Stimulated activated naive CD8-positive, alpha-beta T cell treated with anti-CD3 and anti-CD28 coated beads, Interleukin-15, Interleukin-2, amounts not matched to agents 100 ng/mL and 50 ng/mL, for 24 hours (primary cell): ENCODE measurements around the gene FHIP2A.
A peak's percentile ranks its signal among the peaks of the same experiment; 100 is the strongest.
"Not testable (repeated sequence)": the region's sequence is repeated elsewhere in the genome, so short reads cannot be mapped to it uniquely, and the experiment has no call there.

Experiments
- H3K27ac Mint-ChIP-seq: one replicate; pipeline ENCODE4 v1.8.0; 2021; ENCODE audit warnings: mild to moderate bottlenecking, mixed read lengths
- H3K27me3 Mint-ChIP-seq: one replicate; pipeline ENCODE4 v1.8.0; 2021; ENCODE audit warnings: mixed read lengths
- H3K36me3 Mint-ChIP-seq: one replicate; pipeline ENCODE4 v1.8.0; 2021; ENCODE audit warnings: low read depth, mixed read lengths
- H3K4me1 Mint-ChIP-seq: one replicate; pipeline ENCODE4 v1.8.0; 2021; ENCODE audit warnings: low read depth, mixed read lengths
- H3K4me3 Mint-ChIP-seq: one replicate; pipeline ENCODE4 v1.8.0; 2021; ENCODE audit warnings: mild to moderate bottlenecking, mixed read lengths
- H3K9me3 Mint-ChIP-seq: one replicate; pipeline ENCODE4 v1.8.0; 2021; ENCODE audit warnings: mixed read lengths

Gene FHIP2A

DNA sequence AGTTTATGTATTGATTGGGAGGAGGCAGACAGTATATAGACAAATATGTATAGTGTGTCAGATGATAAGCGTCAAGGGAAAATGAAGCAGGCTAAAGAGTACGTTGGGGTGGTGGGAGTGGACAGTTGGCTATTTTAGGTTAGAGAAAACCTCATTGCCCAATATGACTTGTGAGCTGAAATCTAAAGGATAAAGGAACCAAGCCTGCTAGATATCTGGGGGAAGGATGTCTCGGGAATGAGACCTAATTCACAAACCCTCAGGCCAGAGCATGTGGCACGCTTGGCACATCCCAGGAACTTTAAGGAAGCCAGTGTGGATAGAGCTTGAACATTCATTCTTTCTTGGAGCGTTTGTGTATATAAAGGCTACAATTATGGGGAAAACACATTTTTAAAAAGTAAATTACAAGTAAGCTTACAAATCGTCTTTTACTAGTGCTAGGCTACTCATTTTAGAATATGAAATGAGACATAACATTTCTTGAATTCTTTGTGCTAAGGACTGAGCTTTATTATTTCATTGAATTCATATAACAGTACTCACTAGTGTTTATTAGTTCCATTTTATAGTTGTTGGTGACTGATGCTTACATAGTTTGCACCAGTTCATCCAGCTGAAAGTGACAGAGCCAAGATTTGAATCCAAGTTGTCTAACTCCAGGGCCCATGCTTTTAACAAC lies 9.7 kb downstream of the FHIP2A start:
- no peak overlapping the region for H3K4me3 Mint-ChIP-seq

DNA sequence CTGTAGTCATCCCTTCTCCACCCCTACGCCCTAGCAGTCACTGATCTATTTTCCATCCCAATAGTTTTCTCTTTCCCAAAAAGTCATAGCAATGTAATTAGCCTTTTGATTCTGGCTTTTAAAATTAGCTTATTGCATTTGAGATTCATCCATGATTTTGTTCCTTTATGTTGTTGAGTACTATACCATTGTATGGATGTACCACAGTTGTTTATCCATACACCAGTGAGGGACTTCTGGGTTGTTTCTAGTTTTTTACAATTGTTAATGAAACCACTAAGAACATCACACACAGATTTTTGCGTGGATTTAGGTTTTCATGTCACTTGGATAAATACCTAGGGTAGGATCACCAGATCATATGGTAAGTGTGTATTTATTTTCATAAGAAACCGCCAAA lies 16.1 kb downstream of the FHIP2A start:
- Mint-ChIP-seq H3K36me3 (peaks cover 45% of the 10 kb centered on the region), H3K27ac (no peak overlapping the region), H3K9me3 (no peaks in the 10 kb centered on the region), H3K4me3 (no peak overlapping the region), H3K4me1 (no peaks in the 10 kb centered on the region), H3K27me3 (no peaks in the 10 kb centered on the region)

More for the DNA sequence above, 9.7 kb downstream of the FHIP2A start:
- peaks cover 28% of the 10 kb centered on the region for H3K4me1 Mint-ChIP-seq
- no peaks in the 10 kb centered on the region for H3K9me3 Mint-ChIP-seq
- H3K27ac Mint-ChIP-seq: no peak overlapping the region
- no peaks in the 10 kb centered on the region for H3K27me3 Mint-ChIP-seq
- peaks cover 28% of the 10 kb centered on the region for H3K36me3 Mint-ChIP-seq

DNA sequence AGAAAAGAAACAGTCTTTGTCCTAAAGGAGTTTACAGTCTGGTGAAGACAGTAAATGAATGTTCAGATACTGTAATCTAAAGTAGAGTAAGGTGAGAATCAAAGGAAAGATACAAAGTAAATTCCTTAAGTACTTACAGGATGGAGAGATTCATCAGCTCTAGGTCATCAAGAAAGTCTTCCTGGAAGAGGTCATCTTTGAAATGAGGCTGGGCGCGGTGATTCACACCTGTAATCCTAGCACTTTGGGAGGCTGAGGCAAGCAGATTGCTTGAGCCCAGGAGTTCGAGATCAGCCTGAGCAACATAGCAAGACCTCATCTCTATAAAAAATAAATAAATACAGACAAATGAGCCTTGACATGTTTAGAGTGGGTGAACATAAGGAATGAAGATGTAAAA lies 18.3 kb downstream of the FHIP2A start:
- H3K4me3 Mint-ChIP-seq: no peak overlapping the region
- H3K36me3 Mint-ChIP-seq: peaks cover 47% of the 10 kb centered on the region
- H3K4me1 Mint-ChIP-seq: no peaks in the 10 kb centered on the region
- no peaks in the 10 kb centered on the region for H3K9me3 Mint-ChIP-seq
- no peaks in the 10 kb centered on the region for H3K27me3 Mint-ChIP-seq
- H3K27ac Mint-ChIP-seq: no peak overlapping the region

DNA sequence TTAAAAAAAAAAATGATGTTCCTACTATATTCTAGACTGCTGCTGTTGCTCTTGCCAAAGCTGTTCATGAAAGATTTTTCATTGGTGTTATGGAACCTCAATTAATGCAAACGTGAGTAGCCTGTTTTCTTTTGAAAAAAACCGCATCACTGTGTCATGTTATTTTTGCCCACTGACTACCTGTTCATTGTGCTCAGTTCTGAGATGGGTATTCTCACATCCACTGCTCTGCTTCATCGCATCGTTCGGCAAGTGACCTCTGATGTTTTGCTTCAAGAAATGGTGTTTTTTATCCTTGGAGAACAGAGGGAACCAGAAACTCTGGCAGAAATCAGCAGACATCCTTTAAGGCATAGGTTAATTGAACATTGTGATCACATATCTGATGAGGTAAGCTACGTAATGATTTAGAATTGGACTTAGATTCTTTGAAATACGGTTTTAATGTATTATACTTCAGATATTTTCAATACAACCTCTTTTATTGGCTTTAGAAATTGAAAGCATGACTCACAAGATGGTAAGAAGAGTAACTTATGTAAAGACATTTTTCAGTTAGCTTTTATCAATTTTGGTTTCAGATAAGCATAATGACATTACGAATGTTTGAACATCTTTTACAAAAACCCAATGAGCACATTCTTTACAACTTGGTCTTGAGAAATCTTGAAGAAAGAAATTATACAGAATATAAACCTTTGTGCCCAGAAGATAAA lies 24.6 kb downstream of the FHIP2A start:
- H3K27me3 Mint-ChIP-seq: no peaks in the 10 kb centered on the region
- no peaks in the 10 kb centered on the region for H3K9me3 Mint-ChIP-seq
- H3K4me1 Mint-ChIP-seq: peaks cover 15% of the 10 kb centered on the region
- no peak overlapping the region for H3K27ac Mint-ChIP-seq
- H3K36me3 Mint-ChIP-seq: peaks cover 62% of the 10 kb centered on the region
- no peak overlapping the region for H3K4me3 Mint-ChIP-seq

DNA sequence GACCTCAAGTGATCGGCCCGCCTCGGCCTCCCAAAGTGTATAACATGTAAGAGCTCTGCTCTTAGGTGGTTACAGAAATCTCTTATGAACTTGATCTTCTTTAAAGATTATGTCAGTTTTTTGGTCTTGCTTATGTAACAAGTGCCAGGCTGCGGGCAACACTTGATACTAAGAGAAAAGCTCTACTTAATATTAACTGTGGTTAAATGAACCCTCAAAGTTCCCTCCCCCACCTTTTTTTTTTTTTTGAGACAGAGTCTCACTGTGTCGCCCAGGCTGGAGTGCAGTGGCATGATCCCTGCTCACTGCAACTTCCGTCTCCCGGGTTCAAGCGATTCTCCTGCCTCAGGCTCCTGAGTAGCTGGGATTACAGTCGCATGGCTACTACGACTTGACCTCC lies 25.9 kb downstream of the FHIP2A start:
- H3K36me3 Mint-ChIP-seq: peaks cover 72% of the 10 kb centered on the region
- H3K4me1 Mint-ChIP-seq: peaks cover 15% of the 10 kb centered on the region
- not testable (repeated sequence) for H3K27ac Mint-ChIP-seq, H3K27me3 Mint-ChIP-seq, H3K4me3 Mint-ChIP-seq, H3K9me3 Mint-ChIP-seq

DNA sequence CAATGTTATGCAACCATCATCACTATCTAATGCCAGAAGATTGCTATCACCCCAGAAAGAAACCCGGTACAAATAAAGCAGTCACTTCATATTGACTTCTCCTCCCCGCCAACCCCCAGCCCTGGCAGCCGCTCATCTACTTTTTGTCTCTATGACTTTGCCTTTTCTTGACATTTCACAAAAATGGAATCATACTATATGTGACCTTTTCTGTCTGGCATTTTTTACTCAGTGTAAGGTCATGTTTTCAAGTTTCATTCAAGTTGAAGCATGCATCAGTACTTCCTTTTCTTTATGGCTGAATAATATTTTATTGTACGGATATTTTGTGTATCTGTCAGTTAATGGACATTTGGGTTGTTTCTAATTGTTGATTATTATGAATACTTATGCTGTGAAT lies 28.1 kb downstream of the FHIP2A start:
- H3K27ac Mint-ChIP-seq: no peak overlapping the region
- H3K9me3 Mint-ChIP-seq: no peaks in the 10 kb centered on the region
- H3K27me3 Mint-ChIP-seq: no peaks in the 10 kb centered on the region
- H3K36me3 Mint-ChIP-seq: peaks cover 70% of the 10 kb centered on the region
- H3K4me3 Mint-ChIP-seq: no peak overlapping the region
- peaks cover 15% of the 10 kb centered on the region for H3K4me1 Mint-ChIP-seq

DNA sequence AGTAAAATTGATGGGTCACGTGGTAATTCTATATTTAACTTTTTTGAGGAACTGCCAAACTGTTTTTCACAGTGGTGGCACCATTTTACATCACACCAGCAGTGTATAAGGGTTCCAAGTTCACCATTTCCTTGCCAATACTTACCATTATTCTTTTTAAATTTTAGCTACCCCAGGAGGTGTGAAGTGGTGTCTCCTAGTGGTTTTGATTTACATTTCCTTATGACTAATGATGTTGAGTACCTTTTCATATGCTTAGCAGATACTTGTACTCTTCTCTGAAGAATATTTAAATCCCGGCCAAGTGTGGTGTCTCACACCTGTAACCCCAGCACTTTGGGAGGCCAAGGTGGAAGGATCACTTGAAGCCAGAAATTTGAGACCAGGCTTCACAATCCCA lies 28.5 kb downstream of the FHIP2A start:
- Mint-ChIP-seq H3K9me3 (no peaks in the 10 kb centered on the region), H3K27me3 (no peaks in the 10 kb centered on the region), H3K36me3 (peaks cover 72% of the 10 kb centered on the region)

DNA sequence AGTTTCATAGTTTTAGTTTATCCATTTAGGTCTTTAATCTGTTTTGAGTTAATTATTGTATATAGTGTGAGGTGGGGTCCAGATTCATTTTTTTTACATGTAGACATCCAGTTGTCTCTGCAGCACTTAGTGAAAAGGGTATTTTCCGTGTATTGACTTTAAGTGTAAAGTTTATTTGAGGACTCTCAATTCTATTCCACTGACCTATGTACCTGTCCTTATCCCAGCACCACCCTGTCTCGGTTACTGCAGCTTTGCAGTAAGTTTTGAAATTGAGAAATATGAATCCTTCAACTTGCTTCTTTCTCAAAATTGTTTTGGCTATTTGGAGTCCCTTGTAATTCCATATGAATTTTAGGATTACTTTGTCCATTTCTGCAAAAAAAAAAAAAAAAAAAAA lies 29.8 kb downstream of the FHIP2A start:
- peaks cover 12% of the 10 kb centered on the region for H3K4me1 Mint-ChIP-seq
- H3K9me3 Mint-ChIP-seq: no peaks in the 10 kb centered on the region
- no peak overlapping the region for H3K4me3 Mint-ChIP-seq
- peaks cover 72% of the 10 kb centered on the region for H3K36me3 Mint-ChIP-seq
- H3K27ac Mint-ChIP-seq: no peak overlapping the region
- no peaks in the 10 kb centered on the region for H3K27me3 Mint-ChIP-seq

More for the DNA sequence above, 28.5 kb downstream of the FHIP2A start:
- no peak overlapping the region for H3K27ac Mint-ChIP-seq
- no peak overlapping the region for H3K4me3 Mint-ChIP-seq
- peaks cover 16% of the 10 kb centered on the region for H3K4me1 Mint-ChIP-seq

DNA sequence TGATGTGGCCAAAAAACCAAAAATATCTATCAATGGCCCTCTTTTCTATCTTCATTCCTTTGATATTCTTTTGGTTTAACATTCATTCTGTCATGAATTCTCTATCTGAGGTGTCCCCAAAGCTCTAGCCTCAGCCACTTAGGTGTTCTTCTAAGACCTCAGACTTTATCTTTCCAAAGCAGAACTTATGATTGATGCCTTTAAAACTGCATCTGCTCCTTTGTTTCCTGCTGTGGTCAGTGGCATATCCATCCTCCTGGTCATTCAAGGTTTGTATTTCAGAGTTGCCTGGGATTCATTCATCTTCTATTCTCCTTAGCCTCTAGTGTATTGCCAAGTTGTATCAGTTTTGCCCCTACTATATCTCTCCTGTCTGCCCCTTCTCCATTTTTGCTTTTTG lies 30.6 kb downstream of the FHIP2A start:
- no peaks in the 10 kb centered on the region for H3K27me3 Mint-ChIP-seq
- H3K9me3 Mint-ChIP-seq: no peaks in the 10 kb centered on the region
- H3K4me1 Mint-ChIP-seq: peaks cover 19% of the 10 kb centered on the region
- no peak overlapping the region for H3K4me3 Mint-ChIP-seq
- peaks cover 72% of the 10 kb centered on the region for H3K36me3 Mint-ChIP-seq
- no peak overlapping the region for H3K27ac Mint-ChIP-seq

DNA sequence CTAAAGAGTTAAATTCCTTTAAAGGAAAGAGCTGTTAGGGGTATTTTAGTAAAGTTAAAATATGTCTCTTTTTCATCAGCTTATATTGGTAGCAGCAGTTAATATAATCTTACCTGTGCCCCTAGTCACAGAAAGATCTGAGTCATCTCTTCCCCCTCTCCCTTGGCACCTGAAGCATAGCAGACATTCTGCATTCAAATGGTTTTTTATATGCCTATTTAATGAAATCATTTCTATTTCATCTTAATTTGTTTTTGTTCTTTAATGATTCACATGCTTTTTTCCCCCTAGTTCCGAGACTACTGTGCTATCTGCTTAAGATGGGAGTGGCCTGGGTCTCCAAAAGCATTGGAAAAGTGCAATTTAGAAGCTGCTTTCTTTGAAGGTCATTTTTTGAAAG lies 33.3 kb downstream of the FHIP2A start:
- peaks cover 75% of the 10 kb centered on the region for H3K36me3 Mint-ChIP-seq
- no peaks in the 10 kb centered on the region for H3K9me3 Mint-ChIP-seq
- no peak overlapping the region for H3K4me3 Mint-ChIP-seq
- no peak overlapping the region for H3K27ac Mint-ChIP-seq
- peaks cover 18% of the 10 kb centered on the region for H3K4me1 Mint-ChIP-seq
- H3K27me3 Mint-ChIP-seq: no peaks in the 10 kb centered on the region

DNA sequence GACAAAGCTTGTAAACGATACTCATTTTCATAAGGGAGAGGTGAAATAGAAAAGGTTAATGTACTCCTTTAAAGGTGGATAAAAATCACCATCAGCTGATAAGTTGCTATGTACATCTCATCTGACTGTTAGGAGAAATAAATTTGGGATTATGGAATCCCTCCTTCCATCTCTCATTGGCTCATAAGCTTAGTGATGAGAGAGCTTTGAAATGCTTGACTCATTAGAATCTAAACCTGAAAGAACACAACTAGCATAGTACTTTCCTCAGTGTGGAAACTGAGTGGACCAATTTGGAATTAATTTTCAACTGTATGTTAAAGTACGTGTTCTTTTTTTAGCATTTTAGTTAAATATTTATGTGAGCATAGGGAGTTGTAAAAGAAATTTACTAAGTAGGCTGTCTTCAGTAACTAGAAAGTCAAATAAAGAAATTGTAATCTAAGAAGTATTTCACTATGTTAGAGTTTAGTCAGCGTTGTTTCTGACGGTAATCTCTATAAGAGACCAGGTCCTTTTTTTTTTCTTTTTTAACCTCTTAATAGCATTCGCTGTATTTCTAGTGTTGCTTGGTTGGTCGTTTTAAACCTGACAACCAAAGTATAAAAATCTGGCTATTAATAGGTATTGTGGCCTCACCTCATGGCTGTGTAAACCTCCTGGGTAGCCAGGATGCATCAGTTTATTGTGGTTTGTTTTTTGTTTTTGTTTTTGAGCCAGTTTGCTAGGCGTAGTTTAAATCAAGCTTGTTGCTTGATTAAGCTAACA lies 34.4 kb downstream of the FHIP2A start:
- no peak overlapping the region for H3K4me3 Mint-ChIP-seq
- H3K27me3 Mint-ChIP-seq: no peaks in the 10 kb centered on the region
- H3K9me3 Mint-ChIP-seq: no peaks in the 10 kb centered on the region
- peaks cover 16% of the 10 kb centered on the region for H3K4me1 Mint-ChIP-seq
- peaks cover 69% of the 10 kb centered on the region for H3K36me3 Mint-ChIP-seq
- peak overlapping the region; percentile 8 for H3K27ac Mint-ChIP-seq

DNA sequence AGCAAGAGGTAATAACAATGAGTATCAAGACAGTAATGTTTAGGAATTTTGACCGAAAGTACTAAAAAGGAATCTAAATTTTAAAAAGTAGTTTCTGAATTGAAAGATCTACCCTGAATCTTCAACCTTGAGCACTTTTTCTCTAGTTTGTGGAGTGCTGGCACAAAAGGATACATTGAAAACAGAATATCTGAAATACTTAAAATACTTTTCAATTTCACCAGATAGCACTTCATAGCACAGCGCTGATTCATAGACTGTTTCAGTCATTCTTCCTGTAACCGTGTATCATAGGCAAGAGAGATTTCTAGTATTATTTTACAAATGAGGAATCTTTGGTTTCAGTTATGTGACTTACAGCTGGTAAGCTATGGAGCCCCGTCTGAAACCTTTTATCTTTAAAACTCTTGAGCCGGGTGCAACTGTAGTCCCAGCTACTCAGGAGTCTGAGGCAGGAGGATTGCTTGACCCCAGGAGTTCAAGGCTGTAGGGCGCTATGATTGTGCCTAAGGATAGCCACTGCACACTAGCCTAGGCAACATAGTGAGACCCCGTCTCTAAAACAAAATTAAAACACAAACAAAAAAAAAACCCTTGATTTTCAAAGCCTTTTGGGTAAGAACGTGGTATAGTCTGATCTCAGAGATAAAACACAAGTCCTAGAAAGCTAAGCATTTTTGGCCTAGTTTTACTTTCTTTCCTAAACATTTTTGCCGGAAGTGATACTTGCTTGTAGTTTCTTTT lies 35.1 kb downstream of the FHIP2A start:
- peak overlapping the region; percentile 57 for H3K27ac Mint-ChIP-seq
- peaks cover 69% of the 10 kb centered on the region for H3K36me3 Mint-ChIP-seq
- H3K27me3 Mint-ChIP-seq: no peaks in the 10 kb centered on the region
- H3K4me1 Mint-ChIP-seq: peaks cover 16% of the 10 kb centered on the region
- no peak overlapping the region for H3K4me3 Mint-ChIP-seq
- no peaks in the 10 kb centered on the region for H3K9me3 Mint-ChIP-seq

DNA sequence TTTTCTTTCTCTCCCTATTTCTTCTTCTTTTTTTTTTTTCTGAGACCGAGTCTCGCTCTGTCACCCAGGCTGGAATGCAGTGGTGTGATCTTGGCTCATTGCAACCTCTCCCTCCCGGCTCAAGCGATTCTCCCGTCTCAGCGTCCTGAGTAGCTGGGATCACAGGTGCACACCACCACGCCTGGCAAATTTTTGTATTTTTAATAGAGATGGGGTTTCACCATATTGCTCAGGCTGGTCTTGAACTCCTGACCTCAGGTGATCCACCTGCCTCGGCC lies 35.6 kb downstream of the FHIP2A start:
- Mint-ChIP-seq H3K4me1 (peaks cover 16% of the 10 kb centered on the region), H3K36me3 (peaks cover 64% of the 10 kb centered on the region)
- not testable (repeated sequence) for H3K27me3 Mint-ChIP-seq, H3K27ac Mint-ChIP-seq, H3K4me3 Mint-ChIP-seq, H3K9me3 Mint-ChIP-seq

DNA sequence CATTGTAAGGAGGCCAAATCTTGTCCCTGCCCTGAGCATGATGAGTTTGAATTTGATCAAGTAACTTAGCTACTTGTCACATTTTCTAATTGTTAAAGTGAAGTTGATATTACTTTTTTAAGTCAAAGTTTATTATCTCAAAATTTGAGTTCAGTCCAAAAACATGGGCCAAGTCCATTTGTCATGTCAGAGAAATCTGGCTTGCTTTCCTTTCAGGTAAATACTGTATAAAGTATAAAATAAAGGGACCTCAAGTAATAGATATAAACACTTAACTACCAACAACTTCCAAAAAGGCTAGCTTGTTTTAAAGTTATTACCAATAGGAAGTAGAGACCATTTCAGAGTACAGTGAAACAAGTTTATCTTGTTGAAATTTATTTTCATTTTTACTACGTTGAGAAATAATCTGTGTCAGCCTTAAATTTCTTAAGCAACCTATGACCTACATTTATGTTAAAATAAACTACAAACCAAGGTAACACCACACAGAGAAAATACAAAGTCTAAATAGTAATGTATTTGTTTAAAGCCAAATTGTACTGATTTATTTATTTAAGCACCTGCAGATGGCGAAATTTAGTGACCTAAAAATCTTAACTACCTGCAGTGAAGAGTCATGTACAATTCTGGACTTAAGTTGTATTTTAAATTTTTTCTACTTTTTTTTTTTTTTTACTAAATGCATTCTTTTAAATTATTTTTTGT lies 36.5 kb downstream of the FHIP2A start:
- no peak overlapping the region for H3K4me3 Mint-ChIP-seq
- H3K36me3 Mint-ChIP-seq: peaks cover 62% of the 10 kb centered on the region
- peak overlapping the region; percentile 55 for H3K27ac Mint-ChIP-seq

More for the DNA sequence above, 36.5 kb downstream of the FHIP2A start:
- Mint-ChIP-seq H3K4me1 (peaks cover 16% of the 10 kb centered on the region), H3K9me3 (no peaks in the 10 kb centered on the region), H3K27me3 (no peaks in the 10 kb centered on the region)
